Measurements from ENCODE around the gene GLDN.

DNA sequence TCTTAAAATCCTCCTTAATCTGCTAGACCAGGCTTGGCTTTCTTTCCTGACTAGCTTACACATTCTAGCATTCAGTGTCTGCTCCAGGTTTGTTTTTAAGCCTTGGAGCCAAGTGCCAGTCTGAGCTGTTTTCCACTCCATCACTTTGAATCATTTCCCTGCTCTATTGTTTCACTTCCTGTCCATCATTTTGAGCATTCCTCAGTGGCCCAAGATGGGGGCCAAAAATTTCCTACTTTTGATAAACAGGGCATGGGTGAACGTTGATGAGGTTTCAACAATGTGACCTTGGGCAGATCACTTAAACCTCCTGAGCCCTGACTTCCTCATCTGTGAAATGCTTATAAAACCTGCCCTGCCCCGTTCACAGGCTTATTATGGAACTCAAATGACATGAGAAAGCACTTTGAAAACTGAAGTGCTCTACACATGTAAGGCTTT, 7.4 kb upstream of the GLDN start:
- TF ChIP-seq, protein P1, sequence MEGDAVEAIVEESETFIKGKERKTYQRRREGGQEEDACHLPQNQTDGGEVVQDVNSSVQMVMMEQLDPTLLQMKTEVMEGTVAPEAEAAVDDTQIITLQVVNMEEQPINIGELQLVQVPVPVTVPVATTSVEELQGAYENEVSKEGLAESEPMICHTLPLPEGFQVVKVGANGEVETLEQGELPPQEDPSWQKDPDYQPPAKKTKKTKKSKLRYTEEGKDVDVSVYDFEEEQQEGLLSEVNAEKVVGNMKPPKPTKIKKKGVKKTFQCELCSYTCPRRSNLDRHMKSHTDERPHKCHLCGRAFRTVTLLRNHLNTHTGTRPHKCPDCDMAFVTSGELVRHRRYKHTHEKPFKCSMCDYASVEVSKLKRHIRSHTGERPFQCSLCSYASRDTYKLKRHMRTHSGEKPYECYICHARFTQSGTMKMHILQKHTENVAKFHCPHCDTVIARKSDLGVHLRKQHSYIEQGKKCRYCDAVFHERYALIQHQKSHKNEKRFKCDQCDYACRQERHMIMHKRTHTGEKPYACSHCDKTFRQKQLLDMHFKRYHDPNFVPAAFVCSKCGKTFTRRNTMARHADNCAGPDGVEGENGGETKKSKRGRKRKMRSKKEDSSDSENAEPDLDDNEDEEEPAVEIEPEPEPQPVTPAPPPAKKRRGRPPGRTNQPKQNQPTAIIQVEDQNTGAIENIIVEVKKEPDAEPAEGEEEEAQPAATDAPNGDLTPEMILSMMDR (IDR thresholded peaks at IDR 0.05) = no peak
- TF ChIP-seq NR2C2 (CRISPR knock-in tag; IDR thresholded peaks at IDR 0.05) = no peak
- TF ChIP-seq, protein P2, sequence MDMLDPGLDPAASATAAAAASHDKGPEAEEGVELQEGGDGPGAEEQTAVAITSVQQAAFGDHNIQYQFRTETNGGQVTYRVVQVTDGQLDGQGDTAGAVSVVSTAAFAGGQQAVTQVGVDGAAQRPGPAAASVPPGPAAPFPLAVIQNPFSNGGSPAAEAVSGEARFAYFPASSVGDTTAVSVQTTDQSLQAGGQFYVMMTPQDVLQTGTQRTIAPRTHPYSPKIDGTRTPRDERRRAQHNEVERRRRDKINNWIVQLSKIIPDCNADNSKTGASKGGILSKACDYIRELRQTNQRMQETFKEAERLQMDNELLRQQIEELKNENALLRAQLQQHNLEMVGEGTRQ (CRISPR knock-in tag; IDR thresholded peaks at IDR 0.05) = no peak

Measured in WTC11 (cell line).